ENCODE results near the gene SPINK2.

The SPINK2 gene

GRCh38 chr4:56799161-56799759 lies 22.2 kb downstream of the SPINK2 start:
- no peak for DNase-seq

- DNase-seq = no peak
Observed at GRCh38 chr4:56796211-56796610, 25.3 kb downstream of the SPINK2 start.

- no peak for DNase-seq
Observed at GRCh38 chr4:56791316-56791715, 30.2 kb downstream of the SPINK2 start.

DNA sequence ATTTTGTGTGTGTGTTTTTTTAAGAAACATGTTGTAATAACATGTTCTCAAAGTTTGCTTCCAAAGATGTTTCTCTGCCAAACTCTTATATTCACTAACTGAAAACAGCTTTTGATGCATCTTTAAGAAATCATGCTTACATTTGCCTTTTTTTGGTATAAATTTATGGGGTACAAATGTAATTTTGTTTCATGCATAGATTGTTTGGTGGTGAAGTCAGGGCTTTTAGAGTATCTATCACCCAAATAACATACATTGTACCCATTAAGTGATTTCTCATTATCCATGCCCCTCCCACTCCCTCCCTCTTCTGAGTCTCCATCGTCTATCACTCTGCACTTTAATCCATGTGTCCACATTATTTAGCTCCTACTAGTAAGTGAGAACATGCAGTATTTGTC lies 30.8 kb downstream of the SPINK2 start:
- no peak for DNase-seq

DNA sequence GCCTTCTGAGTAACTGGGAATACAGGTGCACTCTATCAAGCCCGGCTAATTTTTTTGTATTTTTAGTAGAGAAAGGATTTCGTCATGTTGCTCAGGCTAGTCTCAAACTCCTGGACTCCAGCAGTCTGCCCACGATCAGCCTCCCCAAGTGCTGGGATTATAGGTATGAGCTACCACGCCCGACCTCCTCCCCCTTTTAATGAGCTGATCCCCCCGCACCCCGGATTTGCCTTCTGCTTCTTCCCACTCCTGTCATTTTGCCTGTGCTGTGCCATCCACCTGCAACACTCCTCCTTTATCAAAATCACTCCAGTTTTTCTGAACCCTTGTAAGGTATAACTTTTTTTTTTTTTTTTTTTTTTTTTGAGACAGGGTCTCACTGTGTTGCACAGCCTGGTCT lies 33.4 kb downstream of the SPINK2 start:
- no peak for DNase-seq

DNA sequence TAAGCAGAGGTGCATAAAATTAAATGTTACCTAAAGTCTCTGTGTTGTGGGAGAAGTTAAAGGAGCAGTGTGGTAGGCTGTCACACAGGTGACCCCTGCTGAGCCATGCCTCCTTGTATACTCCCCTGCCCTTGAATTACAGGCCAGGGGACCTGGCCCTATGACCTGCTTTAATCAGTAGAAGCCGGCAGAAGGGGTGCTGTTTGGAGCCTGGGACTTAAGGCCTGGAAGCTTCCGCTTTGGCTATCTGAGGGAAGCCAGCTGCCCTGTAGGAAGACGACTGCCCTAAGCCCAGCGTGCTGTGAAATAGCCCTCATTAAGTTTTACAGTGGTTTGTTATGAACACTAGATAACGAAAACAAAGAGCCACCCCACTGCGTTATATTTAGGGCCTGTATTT lies 34.1 kb downstream of the SPINK2 start:
- DNase-seq = no peak

DNA sequence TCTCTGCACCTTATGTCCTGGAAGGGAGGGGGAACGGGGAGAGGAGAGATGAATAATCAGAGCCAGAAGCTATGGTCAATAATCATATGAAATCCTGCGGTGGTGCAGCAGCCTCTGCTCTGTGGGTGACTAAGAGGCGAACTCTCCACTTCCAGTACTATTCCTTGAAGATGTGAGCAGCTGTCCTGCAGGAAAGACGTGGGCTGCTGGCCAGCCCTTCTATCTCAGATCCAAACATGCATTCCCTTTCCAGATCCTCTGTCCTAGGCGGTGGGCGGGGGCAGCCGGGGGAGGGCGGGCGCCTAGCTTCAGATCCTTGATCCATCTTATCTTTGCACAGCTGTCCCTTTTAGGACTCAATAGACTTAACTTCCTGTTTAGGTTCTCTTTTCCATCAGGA lies 34.5 kb downstream of the SPINK2 start:
- DNase-seq = no peak

DNA sequence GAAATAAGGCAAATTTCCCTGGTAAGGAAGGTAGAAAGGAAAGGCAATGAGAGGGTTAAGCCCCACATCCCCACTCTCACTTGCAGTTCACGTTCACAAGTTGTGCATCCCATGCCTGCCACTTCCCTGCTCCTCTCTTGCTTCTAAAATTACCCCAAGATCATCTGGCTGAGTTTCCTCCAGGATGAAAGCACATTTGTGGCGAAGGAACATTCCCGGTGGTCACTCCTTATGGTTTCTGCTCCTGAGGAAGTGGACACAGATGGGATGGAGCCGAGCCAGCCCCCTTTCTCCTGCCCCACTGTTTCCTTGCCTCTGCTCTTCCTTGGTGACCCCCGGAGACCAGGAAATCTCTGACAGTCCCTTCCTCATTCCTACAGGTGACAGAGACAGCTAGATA lies 37.5 kb downstream of the SPINK2 start:
- DNase-seq = no peak

GRCh38 chr4:56782019-56782418 lies 39.5 kb downstream of the SPINK2 start:
- no peak for DNase-seq

DNA sequence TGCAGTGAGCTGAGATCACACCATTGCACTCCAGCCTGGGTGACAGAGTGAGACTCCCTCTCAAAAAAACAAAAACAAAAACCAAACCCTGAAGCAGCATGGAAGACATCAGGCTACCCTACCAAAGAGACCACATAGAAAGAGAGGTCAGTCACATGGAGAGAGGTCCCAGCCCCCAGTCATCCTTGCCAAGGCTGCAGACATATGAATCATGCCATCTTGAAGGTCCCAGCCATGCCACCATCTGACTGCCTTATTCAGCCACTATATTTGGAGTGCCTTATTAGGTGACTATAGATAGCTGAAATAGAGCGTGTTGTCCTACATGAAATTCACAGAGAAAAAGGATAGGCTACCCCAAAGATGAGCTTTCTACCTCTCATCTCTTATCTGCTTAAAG lies 48.2 kb downstream of the SPINK2 start:
- DNase-seq = no peak

DNA sequence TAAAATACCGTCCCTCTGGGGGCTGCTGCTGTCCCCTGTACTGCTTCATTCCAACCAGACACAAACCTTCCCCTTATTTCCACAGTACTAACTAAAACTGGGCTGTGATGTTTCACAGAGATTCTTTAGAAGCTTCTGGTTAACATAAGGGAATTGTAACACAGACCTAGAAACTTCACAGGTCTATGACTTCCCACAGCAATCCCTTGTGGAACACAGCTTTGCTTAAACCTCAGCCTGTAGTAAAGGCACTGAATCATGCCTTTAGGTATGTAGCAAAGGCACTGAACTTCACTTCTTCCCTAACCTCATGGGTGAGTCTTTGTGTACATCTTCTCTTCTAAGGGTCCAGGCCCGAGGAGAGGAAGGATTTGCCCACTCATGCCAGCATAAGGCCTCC lies 49.4 kb downstream of the SPINK2 start:
- DNase-seq = no peak

- no peak for DNase-seq
Observed at GRCh38 chr4:56768763-56769162, 52.7 kb downstream of the SPINK2 start.

DNA sequence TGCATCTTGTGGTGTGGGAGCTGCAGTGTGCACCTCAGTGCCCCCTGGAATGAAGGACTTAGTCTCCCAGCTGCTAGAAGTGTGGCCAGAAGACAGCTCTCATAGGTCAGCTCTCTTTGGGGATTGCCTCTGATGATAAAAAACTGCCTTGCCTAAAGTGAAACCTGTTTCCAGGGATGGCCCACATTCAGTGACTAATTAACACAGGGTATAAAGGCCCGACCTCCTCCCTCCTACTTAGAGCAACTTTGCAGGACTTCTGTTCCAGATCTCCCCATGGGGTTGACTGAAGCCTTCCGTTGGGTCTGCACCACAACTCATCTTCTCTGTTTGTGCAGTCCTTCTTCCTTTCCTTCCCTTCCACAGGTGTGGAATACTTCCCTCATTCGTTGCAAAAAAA lies 53.2 kb downstream of the SPINK2 start:
- DNase-seq = no peak

- no peak for DNase-seq
Observed at GRCh38 chr4:56767567-56767966, 53.9 kb downstream of the SPINK2 start.

DNA sequence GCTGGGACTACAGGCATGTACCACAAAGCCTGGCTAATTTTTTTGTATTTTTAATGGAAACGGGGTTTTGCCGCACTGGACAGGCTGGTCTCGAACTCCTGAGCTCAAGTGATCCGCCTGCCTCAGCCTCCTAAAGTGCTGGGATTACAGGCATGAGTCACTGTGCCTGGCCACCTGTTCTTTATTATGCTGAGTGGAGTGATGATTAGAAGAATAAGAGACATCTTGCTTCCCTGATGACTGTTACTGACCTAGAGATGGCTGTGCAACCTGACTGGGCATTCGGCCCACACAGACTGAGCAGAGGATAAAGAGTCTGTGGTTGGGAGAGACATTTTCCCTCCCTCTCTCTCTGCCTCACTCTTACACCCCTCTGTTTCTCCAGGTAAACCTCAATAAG lies 56.7 kb downstream of the SPINK2 start:
- DNase-seq = no peak

GRCh38 chr4:56764223-56764622 lies 57.3 kb downstream of the SPINK2 start:
- no peak for DNase-seq

GRCh38 chr4:56762484-56763250 lies 58.8 kb downstream of the SPINK2 start:
- peak; percentile 61 for DNase-seq

GRCh38 chr4:56760183-56760582 lies 61.3 kb downstream of the SPINK2 start:
- no peak for DNase-seq
